CD4-positive, alpha-beta T cell treated with Interleukin-17A for 4 hours (primary cell): ENCODE results near the gene EGFL8.

Experiments used
- DNase-seq: peaks from one replicate; pipeline ENCODE4 v3.0.0-alpha.2; 2020; ENCODE audit warnings: mixed read lengths

The EGFL8 gene

DNA sequence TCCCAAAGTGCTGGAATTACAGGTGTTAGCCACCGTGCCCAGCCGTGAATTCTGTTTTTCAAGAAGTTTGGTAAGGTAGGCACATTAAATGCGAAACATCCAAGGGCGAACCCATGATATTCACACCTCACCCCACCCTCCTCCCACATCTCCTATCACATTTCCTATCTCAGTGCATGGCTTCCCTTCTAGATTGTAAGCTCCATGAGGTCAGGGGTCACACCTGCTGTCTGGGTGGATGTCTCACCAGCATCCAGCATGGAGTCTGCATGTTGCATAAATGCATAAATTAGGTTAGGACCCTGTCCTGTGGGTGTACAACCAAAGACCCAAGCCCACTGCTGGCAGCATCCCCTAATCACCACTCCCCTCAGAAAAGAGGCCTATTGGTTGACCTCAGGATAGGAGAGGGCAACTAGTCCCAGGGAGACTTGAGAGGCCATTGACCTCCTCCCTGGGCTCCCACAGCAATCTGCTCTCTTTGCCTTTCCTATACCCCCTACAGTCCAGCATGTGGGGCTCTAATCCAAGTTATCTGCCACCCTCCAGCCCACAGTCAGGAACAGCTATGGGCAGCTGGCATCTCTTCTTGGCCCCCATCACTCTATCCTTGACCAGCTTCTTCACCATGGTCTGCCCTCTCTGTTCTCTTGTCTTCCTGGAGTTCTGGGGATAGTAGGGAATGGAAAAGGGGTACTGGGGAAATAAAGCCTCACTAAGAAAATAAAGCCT is 16.8 kb upstream of the EGFL8 start:
- no peak for DNase-seq

DNA sequence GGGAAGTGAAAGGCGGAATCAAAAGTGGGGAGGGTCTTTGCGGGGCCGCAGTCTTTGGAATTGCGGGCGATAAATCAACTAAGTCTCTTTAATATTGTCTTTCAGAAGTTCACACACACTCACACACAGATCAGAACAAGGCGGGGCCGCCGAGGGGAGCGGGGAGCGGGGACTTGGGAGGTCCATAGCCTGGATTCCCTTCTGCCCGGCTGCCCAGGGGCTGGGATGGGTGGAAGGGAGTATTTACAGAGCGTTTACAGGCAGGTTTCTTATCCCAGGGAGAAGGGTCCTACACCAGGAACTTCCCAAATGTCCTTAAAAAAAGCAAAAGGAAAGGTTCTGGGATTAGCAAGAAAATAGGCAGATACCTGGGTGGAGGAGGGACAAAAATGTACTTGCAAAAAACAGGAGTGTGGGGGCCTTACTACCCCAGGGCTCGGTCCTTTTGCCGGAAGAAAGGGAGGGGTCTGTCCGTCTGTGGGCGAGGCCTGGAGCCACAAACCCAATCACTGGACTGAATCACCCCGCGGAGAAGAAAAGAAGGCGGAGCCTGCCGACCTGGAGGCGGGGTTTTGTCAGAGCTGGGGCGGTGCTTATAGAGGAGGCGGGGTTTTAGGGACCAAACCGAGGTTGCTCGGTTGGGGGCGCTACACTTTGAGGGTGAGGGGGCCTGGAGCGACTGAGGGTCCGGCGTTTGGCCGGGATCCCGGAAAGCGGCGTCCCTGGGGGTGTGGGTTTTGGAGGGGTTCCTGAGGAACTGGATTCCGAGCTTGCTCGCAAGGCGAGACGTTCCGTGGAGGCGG is 15.9 kb upstream of the EGFL8 start:
- peak; percentile 78 for DNase-seq

DNA sequence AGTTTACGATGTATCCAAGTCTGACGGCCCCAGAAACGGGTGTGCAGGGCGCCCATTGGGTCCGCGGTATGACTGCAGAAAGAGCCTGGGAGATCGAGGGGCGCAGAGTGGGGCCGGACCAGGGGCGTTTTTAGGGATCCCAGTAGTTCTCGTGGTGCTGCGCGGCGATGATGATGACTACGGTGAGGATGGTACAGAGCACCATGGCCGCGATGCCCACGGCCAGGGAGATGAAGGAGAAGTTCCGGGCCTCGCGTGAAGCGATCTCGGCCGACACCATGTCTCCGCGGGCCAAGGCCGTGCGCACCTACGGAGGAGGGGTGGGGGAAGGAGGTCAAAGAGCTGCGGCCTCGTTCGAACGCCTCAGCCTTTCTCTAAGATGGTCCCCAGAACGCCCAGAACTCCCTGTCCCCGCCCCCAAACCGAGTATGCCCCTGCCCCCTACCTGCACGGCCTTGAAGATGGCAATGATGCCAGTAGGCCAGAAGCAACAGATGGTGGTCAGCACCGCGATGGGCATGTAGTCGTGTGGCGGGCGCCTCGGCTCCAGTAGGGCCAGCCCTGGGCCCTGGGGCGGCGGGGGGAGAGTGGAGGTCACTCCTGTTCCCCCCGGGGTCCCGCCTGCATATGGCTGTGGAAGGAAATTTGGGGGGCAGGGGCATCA is 15.2 kb upstream of the EGFL8 start:
- no peak for DNase-seq

DNA sequence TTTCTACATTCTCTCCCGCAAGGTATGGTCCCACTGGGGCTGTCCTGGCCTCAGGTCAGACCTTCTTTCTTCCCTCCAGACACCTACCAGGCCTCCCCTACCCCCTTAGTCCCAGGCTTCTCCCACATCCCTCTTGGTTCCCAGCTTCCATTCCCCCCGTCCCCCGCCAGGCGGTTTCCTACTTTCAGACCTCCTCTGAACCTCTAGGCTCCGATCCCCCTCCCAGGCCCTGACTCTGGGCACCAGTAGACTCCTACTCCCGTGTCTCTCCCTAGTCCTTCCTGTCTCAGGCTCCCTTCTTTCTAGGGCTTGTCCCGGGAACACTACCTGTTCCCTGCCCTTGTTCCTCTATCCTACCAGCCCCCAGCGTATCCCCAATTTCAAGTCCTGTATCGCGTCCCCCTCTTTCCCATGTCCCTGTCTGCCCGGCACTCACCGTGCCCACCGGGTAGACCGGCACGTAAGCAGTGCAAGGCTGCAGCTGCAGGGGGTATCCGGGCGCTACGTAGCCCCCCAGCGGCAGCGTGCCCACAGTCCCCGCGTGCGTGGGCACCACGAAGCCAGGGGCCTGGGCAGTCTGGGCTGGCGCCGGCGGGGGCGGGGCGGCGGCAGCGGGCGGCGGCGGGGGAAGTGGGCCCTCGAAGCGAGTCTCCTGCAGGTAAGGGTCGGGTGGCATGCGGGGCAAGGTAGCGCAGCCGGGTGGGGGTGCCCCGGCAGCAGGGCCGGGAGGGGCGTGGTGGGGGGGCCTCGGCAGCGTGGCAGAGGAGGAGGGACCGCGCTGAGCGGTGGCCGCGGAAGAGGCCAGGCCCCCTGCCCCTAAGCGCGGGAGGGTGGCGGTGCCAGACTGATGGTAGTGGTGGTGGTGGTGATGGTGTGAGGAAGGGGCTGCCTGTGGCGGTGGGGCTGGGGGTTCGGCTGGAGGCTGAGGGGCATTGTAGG is 14.2 kb upstream of the EGFL8 start:
- DNase-seq: no peak

DNA sequence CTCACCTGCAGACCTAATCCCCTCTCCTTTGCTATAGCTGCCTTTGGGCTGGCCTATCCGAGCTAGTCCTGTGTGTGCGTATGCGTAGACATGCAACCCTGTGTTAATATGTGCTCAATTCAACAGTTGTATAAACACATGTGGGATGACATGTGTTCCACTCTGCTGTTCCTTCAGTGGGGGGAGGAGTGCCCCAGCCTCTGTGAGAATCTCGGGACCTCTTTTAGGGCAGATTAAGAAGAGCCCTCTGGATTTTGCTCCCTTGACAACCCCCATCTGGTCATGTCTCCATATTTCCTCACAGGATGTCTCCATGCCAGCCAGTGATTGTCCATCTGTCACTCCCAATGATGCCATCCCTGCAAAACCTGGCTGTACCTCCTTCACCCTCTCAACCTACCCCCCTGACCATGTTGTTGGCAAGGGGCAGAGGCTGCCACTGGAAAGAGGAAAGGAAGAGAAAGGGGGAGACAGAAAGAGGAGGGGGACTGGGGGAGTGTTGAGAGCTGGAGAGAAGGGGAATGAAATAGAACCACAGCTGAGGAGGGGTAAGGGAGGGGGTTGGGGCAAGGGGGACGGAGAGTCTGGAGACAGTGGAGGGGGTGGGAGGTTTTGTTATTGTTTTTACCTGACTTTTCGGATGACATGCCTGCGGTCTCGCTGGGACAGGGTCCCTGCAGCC is 13.1 kb upstream of the EGFL8 start:
- DNase-seq: no peak

DNA sequence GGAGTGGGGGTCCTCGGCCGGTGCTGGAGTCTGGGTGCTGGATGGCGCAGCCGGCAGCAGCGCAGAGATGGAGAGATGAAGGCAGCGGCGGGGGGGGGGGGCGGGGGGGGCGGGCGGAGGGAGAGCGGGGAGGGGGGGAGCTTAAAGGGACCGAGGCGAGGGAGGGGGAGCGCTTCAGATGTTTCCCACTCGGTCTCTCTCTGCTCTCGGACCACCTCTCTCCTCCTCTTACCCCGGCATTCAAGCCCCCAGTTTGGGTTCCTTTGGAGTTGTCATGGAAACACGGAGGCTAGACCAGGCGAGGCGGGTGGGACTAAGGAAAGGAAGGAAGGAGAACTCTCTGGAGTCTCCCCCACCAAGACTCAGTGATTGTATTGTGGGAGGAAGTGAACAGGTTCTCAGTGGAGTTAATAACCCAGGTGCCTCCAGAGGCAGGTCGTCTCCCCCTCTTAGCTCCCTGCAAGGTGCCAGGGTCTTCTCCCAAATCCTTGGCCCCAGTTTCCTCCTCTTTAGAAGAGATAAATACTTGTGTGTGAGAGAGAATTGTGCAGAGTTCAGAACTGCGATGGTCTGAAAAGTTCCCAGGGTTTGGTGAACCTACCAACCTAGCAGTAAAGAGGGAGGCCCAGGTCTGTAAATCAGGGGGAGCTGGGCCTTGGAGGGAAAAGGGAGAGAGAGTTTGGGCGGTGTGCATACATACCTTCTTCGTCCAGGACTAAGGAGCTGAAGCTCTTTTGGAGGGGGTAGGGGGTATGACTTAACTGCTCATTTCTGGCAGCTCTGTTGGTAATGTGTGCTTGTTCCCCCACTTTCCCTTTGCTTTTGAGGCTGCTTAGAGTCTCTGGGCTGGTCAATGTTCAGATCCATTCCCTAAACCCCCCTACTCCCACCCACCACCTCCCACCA is 12.3 kb upstream of the EGFL8 start, which contains the start of gene PRRT1:
Gene PRRT1, minus strand, starts transcription at position 77 of the 906 bp plus-strand sequence. CDS start 112 bp downstream, outside the sequence.
- DNase-seq: peak; percentile 49

GRCh38 chr6:32152769-32153563 is 11.4 kb upstream of the EGFL8 start:
- no peak for DNase-seq

- peak; percentile 75 for DNase-seq
Measured at GRCh38 chr6:32153564-32154513, 10.6 kb upstream of the EGFL8 start, which contains the start of gene PPT2. PPT2 (plus strand) TSS chr6:32154141; CDS start chr6:32154595, 454 bp downstream.

GRCh38 chr6:32154514-32155161 is 9.8 kb upstream of the EGFL8 start:
- DNase-seq: peak; percentile 76

GRCh38 chr6:32156891-32157290 is 7.5 kb upstream of the EGFL8 start:
- no peak for DNase-seq

- no peak for DNase-seq
Measured at GRCh38 chr6:32158052-32158451, 6.3 kb upstream of the EGFL8 start.

DNA sequence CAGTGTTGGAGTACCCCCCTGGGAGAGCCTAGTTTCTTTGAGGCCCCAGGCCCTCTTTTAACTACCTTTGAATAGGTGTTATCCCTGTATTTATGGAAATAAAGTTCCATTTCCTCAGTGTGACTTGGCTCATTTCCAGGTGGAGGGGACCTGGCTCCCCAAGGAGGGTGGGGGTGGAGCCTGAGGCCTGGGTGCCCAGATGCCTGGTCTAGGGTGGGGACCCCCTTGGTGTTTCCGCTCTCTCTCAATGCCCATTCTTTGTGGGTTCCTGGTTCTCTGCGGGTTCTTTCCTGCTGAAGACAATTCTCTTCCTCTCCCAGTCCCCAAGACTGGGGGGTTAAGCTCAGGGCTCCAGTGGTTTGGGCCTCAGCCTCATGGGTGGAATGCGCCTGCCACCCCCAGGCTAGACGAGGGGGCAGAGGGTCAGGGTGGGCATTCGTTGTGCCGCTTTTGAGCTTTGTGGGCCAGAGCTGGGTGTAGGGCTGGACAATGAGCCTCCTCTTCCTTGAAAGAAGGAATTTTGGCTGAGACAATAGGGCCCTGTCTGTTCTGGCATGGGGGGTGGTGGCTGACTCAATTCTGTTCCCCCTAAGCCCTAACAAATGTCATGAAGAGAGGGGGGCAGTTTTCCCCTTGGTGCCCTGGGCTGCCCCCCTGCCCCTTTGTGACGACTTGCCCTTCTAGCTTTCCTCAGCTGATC is 686 bp upstream of the EGFL8 start:
- no peak for DNase-seq

GRCh38 chr6:32166411-32167061 is 2.1 kb downstream of the EGFL8 start:
- no peak for DNase-seq

DNA sequence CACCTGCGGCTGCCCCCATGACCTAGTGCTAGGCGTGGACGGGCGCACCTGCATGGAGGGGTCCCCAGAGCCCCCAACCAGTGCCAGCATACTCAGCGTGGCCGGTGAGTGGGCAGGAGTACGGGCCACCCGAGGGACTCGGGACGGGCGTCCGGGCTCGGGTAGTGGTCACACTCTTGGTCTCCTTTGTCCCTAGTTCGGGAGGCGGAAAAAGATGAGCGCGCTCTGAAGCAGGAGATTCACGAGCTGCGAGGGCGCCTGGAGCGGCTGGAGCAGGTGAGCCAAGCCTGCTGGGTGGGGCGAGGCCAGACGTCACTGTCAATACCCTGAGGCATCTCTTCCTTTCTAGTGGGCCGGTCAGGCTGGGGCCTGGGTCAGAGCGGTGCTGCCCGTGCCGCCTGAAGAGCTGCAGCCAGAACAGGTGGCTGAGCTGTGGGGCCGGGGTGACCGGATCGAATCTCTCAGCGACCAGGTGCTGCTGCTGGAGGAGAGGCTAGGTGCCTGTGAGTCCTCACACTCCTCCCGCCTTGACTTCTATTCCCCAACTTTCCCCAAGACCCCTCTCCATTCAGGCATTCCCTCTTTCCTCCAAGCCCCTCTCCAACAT is 2.9 kb downstream of the EGFL8 start:
- DNase-seq: no peak

DNA sequence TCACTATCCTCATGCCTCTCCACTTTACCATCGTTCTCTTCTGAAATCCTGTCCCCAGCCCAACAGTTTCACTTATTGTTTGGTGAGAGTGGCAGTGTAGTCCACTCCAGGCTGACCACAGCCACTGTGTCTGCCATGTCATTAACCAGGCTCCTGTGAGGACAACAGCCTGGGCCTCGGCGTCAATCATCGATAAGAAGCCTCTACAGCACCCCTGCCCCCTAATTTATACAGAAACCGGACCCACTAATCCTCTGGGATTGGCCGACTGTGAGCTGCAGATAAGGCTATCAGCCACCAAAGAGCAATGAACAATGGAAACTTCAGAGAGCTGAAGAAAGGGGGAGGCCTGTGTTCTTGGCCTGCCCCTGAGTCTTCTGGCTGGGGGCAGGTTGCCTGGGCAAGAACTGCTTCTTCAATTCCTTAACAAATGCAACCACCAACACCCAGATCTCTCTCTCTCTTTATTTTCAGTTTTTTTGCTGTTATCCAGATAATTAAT is 3.4 kb downstream of the EGFL8 start:
- no peak for DNase-seq

- no peak for DNase-seq
Measured at GRCh38 chr6:32168350-32168749, 4.0 kb downstream of the EGFL8 start.
